Ishikawa (cell line): Measurements from ENCODE around the gene PTPN13.

Experiments used
- CEBPB ChIP-seq: IDR thresholded peaks from 2 replicates; pipeline ENCODE4 v1.6.1; 2012
- CREB1 ChIP-seq: IDR thresholded peaks from 2 replicates; pipeline ENCODE4 v1.6.1; 2012; ENCODE audit warnings: low read depth
- EGR1 ChIP-seq: IDR thresholded peaks from 2 replicates; pipeline ENCODE4 v1.6.1; 2012
- EP300 ChIP-seq: IDR thresholded peaks from 2 replicates; pipeline ENCODE4 v1.6.1; 2012; ENCODE audit warnings: borderline replicate concordance
- FOXM1 ChIP-seq: IDR thresholded peaks from 2 replicates; pipeline ENCODE4 v1.6.1; 2012; ENCODE audit warnings: low read depth, borderline replicate concordance
- MAX ChIP-seq: IDR thresholded peaks from 2 replicates; pipeline ENCODE4 v1.6.1; 2012
- NFIC ChIP-seq: IDR thresholded peaks from 2 replicates; pipeline ENCODE4 v1.6.1; 2012
- RAD21 ChIP-seq: IDR thresholded peaks from 2 replicates; pipeline ENCODE4 v1.6.1; 2012; ENCODE audit warnings: low read depth
- TAF1 ChIP-seq: IDR thresholded peaks from 2 replicates; pipeline ENCODE4 v1.6.1; 2012; ENCODE audit warnings: low read depth, mild to moderate bottlenecking
- TCF12 ChIP-seq: IDR thresholded peaks from 2 replicates; pipeline ENCODE4 v1.6.1; 2012; ENCODE audit warnings: low read depth
- TEAD4 ChIP-seq: IDR thresholded peaks from 2 replicates; pipeline ENCODE4 v1.6.1; 2012
- YY1 ChIP-seq: IDR thresholded peaks from 2 replicates; pipeline ENCODE4 v1.6.1; 2012; ENCODE audit warnings: low read depth
- ZBTB7A ChIP-seq: IDR thresholded peaks from 2 replicates; pipeline ENCODE4 v1.6.1; 2012; ENCODE audit warnings: low read depth
- TF ChIP-seq, protein P1 (sequence below): IDR thresholded peaks from 2 replicates; pipeline ENCODE4 v1.6.1; 2012; ENCODE audit warnings: low read depth, mild to moderate bottlenecking
- TF ChIP-seq, protein P2 (sequence below): IDR thresholded peaks from 2 replicates; pipeline ENCODE4 v1.6.1; 2012

The PTPN13 gene

DNA sequence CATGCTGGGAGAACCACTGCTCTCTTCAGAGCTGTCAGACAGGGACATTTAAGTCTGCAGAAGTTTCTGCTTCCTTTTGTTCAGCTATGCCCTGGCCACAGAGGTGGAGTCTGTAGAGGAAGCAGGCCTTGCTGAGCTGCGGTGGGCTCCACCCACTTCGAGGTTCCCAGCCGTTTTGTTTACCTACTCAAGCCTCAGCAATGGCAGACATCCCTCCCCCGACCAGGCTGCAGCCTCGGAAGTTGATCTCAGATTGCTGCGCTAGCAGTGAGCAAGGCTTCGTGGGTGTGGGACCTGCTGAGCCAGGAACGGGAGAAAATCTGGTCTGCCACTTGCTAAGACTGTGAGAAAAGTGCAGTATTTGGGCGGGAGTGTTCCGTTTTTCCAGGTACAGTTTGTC is 136.2 kb downstream of the PTPN13 start:
- TF ChIP-seq, protein P1, sequence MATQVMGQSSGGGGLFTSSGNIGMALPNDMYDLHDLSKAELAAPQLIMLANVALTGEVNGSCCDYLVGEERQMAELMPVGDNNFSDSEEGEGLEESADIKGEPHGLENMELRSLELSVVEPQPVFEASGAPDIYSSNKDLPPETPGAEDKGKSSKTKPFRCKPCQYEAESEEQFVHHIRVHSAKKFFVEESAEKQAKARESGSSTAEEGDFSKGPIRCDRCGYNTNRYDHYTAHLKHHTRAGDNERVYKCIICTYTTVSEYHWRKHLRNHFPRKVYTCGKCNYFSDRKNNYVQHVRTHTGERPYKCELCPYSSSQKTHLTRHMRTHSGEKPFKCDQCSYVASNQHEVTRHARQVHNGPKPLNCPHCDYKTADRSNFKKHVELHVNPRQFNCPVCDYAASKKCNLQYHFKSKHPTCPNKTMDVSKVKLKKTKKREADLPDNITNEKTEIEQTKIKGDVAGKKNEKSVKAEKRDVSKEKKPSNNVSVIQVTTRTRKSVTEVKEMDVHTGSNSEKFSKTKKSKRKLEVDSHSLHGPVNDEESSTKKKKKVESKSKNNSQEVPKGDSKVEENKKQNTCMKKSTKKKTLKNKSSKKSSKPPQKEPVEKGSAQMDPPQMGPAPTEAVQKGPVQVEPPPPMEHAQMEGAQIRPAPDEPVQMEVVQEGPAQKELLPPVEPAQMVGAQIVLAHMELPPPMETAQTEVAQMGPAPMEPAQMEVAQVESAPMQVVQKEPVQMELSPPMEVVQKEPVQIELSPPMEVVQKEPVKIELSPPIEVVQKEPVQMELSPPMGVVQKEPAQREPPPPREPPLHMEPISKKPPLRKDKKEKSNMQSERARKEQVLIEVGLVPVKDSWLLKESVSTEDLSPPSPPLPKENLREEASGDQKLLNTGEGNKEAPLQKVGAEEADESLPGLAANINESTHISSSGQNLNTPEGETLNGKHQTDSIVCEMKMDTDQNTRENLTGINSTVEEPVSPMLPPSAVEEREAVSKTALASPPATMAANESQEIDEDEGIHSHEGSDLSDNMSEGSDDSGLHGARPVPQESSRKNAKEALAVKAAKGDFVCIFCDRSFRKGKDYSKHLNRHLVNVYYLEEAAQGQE: no peak

DNA sequence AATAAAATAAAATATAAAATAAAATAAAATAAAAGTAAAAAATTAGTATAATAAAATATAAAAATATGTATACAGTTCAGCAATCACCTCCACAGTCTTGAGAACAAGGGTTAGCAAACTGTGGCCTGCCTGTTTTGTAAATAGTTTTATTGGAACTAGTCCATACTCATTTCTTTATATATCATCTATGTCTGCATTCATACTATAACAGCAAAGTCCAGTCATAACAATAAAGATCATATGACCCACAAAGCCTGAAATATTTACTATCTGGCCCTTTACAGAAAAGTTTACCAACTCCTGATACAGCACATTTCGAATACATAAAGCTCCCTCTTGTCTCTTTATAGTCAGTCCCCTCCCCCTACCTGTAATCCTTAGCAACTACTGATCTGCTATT is 143.1 kb downstream of the PTPN13 start:
- TF ChIP-seq TAF1 (no peak), MAX (no peak), FOXM1 (no peak), CREB1 (no peak), TCF12 (no peak), NFIC (no peak), EGR1 (no peak), EP300 (no peak), YY1 (no peak), CEBPB (no peak), TEAD4 (no peak)
- TF ChIP-seq, protein P2, sequence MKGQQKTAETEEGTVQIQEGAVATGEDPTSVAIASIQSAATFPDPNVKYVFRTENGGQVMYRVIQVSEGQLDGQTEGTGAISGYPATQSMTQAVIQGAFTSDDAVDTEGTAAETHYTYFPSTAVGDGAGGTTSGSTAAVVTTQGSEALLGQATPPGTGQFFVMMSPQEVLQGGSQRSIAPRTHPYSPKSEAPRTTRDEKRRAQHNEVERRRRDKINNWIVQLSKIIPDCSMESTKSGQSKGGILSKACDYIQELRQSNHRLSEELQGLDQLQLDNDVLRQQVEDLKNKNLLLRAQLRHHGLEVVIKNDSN: no peak

- TF ChIP-seq CEBPB: no peak
- TF ChIP-seq NFIC: no peak
- no peak for TF ChIP-seq FOXM1
- no peak for TF ChIP-seq MAX
- no peak for TF ChIP-seq TAF1
- no peak for TF ChIP-seq TEAD4
- TF ChIP-seq YY1: no peak
- no peak for TF ChIP-seq TCF12
- no peak for TF ChIP-seq RAD21
- TF ChIP-seq EP300: no peak
- TF ChIP-seq EGR1: no peak
- TF ChIP-seq, protein P2: no peak
- TF ChIP-seq, protein P1: no peak
- no peak for TF ChIP-seq CREB1
These were observed 147.7 kb downstream of the PTPN13 start for GRCh38 chr4:86741846-86742245.

DNA sequence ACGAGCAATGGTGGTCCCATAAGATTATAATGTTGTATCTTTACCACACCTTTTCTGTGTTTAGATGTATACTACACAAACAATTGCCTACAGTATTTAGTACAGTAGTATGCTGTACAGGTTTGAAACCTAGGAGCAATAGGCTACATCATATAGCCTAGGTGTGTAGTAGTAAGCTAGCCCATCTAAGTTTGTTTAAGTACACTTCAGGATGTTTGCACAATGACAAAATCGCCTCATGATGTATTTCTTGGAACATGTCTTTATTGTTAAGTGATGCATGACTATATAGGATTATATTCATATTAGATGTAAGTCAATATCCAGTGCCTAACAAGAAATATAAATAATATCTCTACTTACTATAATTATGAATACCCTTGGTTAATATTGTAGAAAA is 150.5 kb downstream of the PTPN13 start:
- no peak for TF ChIP-seq TCF12
- no peak for TF ChIP-seq TAF1
- TF ChIP-seq, protein P2: no peak
- TF ChIP-seq TEAD4: no peak
- TF ChIP-seq ZBTB7A: no peak
- TF ChIP-seq MAX: no peak
- no peak for TF ChIP-seq NFIC

DNA sequence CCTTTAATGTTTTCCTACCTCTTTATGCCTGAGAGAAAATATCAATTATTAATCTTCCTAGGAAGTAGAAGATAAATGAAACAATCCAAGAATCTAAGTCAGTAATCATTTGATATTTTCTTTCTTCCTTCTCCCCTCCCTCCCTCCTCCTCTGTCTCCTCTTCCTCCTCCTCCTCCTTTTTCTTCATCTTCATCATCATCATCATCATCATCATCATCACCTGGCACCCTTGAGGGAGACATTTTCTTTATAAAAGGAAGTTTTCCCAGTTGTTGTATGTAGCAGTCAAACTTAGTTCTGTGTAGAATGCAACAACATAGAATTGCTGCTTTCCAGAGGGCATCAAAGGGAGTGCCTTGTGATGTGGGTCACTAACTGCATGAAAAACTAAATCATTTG is 155.0 kb downstream of the PTPN13 start:
- TF ChIP-seq CEBPB: no peak
- no peak for TF ChIP-seq EGR1
- TF ChIP-seq, protein P2: no peak
- TF ChIP-seq ZBTB7A: no peak
- TF ChIP-seq TEAD4: no peak
- TF ChIP-seq MAX: no peak
- no peak for TF ChIP-seq EP300
- TF ChIP-seq TCF12: no peak
- no peak for TF ChIP-seq FOXM1
- no peak for TF ChIP-seq CREB1
- TF ChIP-seq TAF1: no peak
- no peak for TF ChIP-seq NFIC
- TF ChIP-seq RAD21: no peak
- TF ChIP-seq, protein P1: no peak
- no peak for TF ChIP-seq YY1
